Measurements from ENCODE around the gene LIN52.

Gene LIN52

DNA sequence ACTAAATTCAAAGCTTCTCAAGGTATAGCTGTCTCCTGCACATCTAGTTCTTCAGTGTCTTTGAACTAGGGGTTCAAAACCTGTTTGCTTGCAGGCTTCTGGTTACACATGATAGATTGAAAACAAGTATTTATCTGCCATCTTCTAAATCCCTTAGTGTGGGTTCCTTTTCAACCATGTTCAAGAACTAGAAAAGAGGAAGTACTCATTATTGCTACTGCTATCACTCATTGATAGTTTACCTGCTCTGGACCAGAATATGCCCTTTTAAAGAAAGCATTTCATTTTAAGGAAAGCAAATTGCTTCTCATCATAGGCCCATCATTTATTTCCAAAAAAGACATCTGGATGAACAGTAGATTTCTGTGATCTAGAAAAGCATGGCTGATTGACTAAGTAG, 117.4 kb downstream of the LIN52 start:
- H3K27me3 Mint-ChIP-seq: no peaks in the 10 kb centered on the region
- H3K36me3 Mint-ChIP-seq: peaks cover 15% of the 10 kb centered on the region
- H3K9me3 Mint-ChIP-seq: no peaks in the 10 kb centered on the region
- no peak overlapping the region for H3K27ac Mint-ChIP-seq
- H3K4me1 Mint-ChIP-seq: no peaks in the 10 kb centered on the region
- no peak overlapping the region for H3K4me3 Mint-ChIP-seq

DNA sequence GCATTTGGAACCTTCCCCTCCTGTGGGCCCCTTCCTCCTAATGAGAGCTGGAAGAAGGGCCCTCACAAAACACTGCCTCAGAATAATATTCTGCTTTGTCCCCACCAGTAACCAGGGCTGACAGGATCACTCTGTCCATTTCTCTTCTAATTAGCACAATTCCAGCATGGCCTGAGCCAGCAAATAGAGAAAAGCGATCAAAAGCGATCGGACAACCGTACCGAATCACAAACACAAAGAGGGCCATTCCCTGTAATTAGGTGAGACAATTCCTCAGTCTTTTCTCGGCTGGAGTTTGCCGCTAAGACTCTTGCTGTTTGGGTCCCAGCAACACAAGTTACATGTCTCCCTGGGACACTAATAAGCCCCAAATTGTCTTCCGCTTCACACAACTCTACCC, 118.9 kb downstream of the LIN52 start:
- H3K27me3 Mint-ChIP-seq: peaks cover 3% of the 10 kb centered on the region
- no peak overlapping the region for H3K27ac Mint-ChIP-seq
- H3K9me3 Mint-ChIP-seq: no peaks in the 10 kb centered on the region
- no peaks in the 10 kb centered on the region for H3K4me1 Mint-ChIP-seq
- peaks cover 13% of the 10 kb centered on the region for H3K36me3 Mint-ChIP-seq
- H3K4me3 Mint-ChIP-seq: no peak overlapping the region

GRCh38 chr14:74204491-74204890, 119.7 kb downstream of the LIN52 start:
- no peak overlapping the region for H3K4me3 Mint-ChIP-seq
- H3K36me3 Mint-ChIP-seq: peaks cover 10% of the 10 kb centered on the region
- peaks cover 3% of the 10 kb centered on the region for H3K27me3 Mint-ChIP-seq
- no peak overlapping the region for H3K27ac Mint-ChIP-seq
- no peaks in the 10 kb centered on the region for H3K9me3 Mint-ChIP-seq
- no peaks in the 10 kb centered on the region for H3K4me1 Mint-ChIP-seq

- peaks cover 4% of the 10 kb centered on the region for H3K36me3 Mint-ChIP-seq
- no peaks in the 10 kb centered on the region for H3K4me1 Mint-ChIP-seq
- H3K9me3 Mint-ChIP-seq: no peaks in the 10 kb centered on the region
- H3K27ac Mint-ChIP-seq: no peak overlapping the region
- H3K4me3 Mint-ChIP-seq: no peak overlapping the region
- peaks cover 3% of the 10 kb centered on the region for H3K27me3 Mint-ChIP-seq
Observed at GRCh38 chr14:74205882-74206281, 121.1 kb downstream of the LIN52 start.

- no peaks in the 10 kb centered on the region for H3K9me3 Mint-ChIP-seq
- peaks cover 3% of the 10 kb centered on the region for H3K27me3 Mint-ChIP-seq
- no peak overlapping the region for H3K4me3 Mint-ChIP-seq
- no peak overlapping the region for H3K27ac Mint-ChIP-seq
- no peaks in the 10 kb centered on the region for H3K4me1 Mint-ChIP-seq
- H3K36me3 Mint-ChIP-seq: no peaks in the 10 kb centered on the region
Observed at GRCh38 chr14:74207943-74208342, 123.2 kb downstream of the LIN52 start.

- peaks cover 3% of the 10 kb centered on the region for H3K27me3 Mint-ChIP-seq
Observed at GRCh38 chr14:74208642-74209041, 123.9 kb downstream of the LIN52 start.

GRCh38 chr14:74211945-74212580, 127.3 kb downstream of the LIN52 start:
- H3K4me3 Mint-ChIP-seq: no peak overlapping the region
- H3K27me3 Mint-ChIP-seq: peaks cover 3% of the 10 kb centered on the region
- H3K4me1 Mint-ChIP-seq: no peaks in the 10 kb centered on the region
- H3K36me3 Mint-ChIP-seq: no peaks in the 10 kb centered on the region
- no peak overlapping the region for H3K27ac Mint-ChIP-seq
- H3K9me3 Mint-ChIP-seq: no peaks in the 10 kb centered on the region

More at GRCh38 chr14:74208642-74209041, 123.9 kb downstream of the LIN52 start:
- Mint-ChIP-seq H3K4me1 (no peaks in the 10 kb centered on the region), H3K9me3 (no peaks in the 10 kb centered on the region), H3K27ac (no peak overlapping the region), H3K36me3 (no peaks in the 10 kb centered on the region), H3K4me3 (no peak overlapping the region)

DNA sequence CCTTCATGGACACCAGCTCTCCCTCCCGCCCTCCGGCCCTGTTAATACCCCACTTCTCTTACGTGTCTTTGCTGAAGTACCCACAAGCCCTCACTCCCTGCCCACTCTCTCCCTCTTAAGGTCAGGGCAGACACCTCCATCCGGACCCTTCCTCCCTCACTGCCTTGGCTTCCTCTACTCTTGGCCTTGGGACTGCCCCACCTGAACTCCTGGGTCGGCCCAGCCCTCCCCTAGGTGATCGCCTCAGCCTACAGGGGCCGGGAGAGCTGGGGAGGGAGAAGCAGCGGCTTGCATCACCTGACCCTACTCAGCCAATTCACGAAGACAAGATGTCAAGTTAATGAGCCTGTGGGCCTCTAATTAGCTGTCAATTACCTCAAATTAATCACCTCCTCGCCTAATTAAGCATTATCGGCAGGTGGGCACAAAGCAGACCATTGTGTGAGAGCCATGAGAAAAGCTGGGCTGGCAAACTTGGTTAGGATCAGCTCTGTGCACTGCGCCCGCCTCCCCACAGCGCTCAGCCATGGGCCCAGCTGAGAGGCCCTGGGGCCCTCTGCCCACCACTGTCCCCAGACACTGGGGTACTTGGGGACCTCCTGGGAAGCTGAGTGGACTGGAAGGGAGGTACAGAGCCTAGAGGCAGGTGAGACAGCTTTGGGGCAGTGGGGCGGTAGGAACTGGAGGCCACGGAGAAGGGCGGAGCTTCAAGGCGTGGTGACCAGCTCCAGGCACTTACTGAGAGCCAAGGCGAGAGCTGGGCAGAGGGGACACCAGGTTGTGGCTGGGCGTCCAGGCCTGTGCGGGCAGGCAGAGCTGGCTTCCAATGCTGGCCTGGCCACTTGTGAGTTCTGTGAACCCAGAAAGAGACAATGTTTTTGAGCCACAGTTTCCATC, 129.4 kb downstream of the LIN52 start:
- no peaks in the 10 kb centered on the region for H3K36me3 Mint-ChIP-seq
- no peaks in the 10 kb centered on the region for H3K4me1 Mint-ChIP-seq
- no peak overlapping the region for H3K27ac Mint-ChIP-seq
- no peaks in the 10 kb centered on the region for H3K9me3 Mint-ChIP-seq
- H3K4me3 Mint-ChIP-seq: no peak overlapping the region
- peaks cover 4% of the 10 kb centered on the region for H3K27me3 Mint-ChIP-seq

DNA sequence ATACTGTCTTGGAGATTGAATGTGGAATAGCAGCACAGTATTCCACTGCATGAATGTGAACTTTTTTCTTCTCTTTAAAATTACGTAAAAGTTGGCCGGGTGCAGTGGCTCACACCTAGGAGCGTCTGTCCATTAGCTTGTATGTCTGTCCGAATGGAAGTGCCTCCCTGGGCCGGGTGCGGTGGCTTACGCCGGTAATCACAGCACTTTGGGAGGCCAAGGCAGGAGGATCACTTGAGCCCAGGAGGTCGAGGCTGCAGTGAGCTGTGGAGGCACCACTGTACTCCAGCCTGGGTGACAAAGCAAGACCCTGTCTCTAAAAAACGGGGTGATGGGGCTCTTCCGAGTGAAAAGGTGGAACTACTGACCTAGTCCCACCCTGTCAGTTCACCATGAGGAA, 131.9 kb downstream of the LIN52 start:
- no peak overlapping the region for H3K4me3 Mint-ChIP-seq
- H3K9me3 Mint-ChIP-seq: no peaks in the 10 kb centered on the region
- no peaks in the 10 kb centered on the region for H3K4me1 Mint-ChIP-seq
- H3K27me3 Mint-ChIP-seq: peaks cover 4% of the 10 kb centered on the region
- no peak overlapping the region for H3K27ac Mint-ChIP-seq
- H3K36me3 Mint-ChIP-seq: no peaks in the 10 kb centered on the region

DNA sequence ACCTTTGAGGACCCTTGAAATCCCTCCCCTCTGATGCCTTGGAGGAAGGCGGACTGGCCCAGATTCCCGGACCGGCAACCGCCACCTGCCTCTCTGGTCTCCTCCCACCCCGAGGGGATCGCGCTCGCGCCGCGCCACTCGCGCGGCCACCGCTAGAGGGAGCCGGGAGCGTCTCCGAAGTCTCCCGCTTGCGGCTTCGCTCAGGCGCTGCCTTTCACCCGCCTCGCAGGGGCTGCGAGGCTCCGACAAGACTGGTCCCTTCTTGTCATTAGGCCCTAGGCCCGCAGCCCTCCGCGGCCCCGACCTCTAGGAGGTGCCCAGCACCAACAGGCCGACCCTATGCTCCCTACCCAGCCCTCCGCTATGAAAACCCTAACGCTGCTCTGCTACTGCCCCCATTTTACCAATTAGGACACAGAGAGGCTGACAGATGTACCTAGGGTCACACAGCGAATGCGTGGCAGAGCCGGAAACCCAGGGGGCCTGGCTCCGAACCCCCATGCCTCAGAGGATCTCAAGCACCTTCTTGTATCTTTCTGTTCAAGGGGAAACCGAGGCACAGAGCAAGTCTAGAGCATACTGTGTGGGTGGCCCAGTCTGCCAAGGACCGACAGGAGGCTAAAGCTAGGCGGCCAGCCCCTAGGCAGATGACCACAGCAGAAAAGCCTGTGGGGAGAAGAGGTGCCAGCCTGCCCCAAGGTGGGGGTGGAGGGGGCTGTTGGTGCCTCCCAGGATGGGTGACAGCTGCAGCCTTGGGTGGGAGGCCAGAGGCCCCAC, 133.1 kb downstream of the LIN52 start:
- H3K4me3 Mint-ChIP-seq: peak overlapping the region; percentile 44
- H3K27ac Mint-ChIP-seq: no peak overlapping the region
- H3K9me3 Mint-ChIP-seq: no peaks in the 10 kb centered on the region
- H3K36me3 Mint-ChIP-seq: no peaks in the 10 kb centered on the region
- no peaks in the 10 kb centered on the region for H3K4me1 Mint-ChIP-seq
- H3K27me3 Mint-ChIP-seq: peaks cover 4% of the 10 kb centered on the region

GRCh38 chr14:74218462-74218861, 133.7 kb downstream of the LIN52 start:
- Mint-ChIP-seq H3K36me3 (no peaks in the 10 kb centered on the region), H3K27me3 (peaks cover 4% of the 10 kb centered on the region), H3K9me3 (no peaks in the 10 kb centered on the region), H3K27ac (no peak overlapping the region), H3K4me1 (no peaks in the 10 kb centered on the region), H3K4me3 (no peak overlapping the region)

DNA sequence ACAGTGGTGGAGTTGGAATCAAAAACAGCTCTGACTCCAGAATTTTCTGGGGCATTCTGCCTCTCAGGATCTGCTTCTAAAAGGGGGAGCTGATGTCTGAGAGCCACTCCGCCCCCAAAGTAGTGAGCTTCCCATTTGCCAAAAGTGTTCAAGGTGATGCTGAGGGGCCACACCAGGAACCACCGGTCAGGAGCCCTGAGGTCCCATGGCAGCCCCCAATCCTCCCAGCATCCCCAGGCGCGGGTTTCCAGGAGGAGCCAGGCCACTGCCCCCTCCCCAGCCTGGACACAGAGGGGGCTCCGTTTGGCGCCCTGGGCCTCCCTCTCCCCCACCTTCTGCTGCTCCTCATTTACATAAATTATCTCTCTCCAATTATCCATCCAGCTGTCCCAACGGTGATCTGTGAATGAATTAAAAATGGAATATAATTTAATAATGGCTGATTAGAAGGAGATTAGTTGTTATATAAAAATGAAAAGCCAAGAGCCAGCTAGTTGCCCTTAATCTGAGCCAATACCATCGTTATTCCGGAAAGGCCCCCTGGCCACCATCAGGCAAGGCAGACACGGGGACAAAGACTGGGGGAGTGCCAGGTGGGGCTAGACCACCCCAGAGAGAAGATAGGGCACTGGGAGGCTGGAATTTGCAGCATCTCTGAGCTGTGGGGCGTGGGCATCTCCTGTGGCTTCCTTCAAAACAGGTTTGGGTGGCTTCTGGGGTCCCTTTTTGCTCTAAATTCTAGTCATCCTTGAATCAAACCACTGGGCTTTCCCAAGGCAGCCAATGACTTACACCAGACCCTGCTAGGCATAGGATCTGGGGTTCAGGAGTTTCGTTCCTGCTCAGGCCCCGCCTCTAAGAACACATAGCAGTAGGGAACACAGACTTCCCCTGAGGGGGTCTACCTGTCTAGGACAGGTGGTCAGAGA, 134.8 kb downstream of the LIN52 start:
- no peaks in the 10 kb centered on the region for H3K9me3 Mint-ChIP-seq
- no peaks in the 10 kb centered on the region for H3K4me1 Mint-ChIP-seq
- peaks cover 5% of the 10 kb centered on the region for H3K27me3 Mint-ChIP-seq
- H3K4me3 Mint-ChIP-seq: no peak overlapping the region
- no peak overlapping the region for H3K27ac Mint-ChIP-seq
- H3K36me3 Mint-ChIP-seq: no peaks in the 10 kb centered on the region

GRCh38 chr14:74220991-74221390, 136.2 kb downstream of the LIN52 start:
- Mint-ChIP-seq H3K36me3 (no peaks in the 10 kb centered on the region), H3K4me1 (no peaks in the 10 kb centered on the region), H3K4me3 (no peak overlapping the region), H3K27me3 (peaks cover 5% of the 10 kb centered on the region), H3K27ac (no peak overlapping the region), H3K9me3 (no peaks in the 10 kb centered on the region)

DNA sequence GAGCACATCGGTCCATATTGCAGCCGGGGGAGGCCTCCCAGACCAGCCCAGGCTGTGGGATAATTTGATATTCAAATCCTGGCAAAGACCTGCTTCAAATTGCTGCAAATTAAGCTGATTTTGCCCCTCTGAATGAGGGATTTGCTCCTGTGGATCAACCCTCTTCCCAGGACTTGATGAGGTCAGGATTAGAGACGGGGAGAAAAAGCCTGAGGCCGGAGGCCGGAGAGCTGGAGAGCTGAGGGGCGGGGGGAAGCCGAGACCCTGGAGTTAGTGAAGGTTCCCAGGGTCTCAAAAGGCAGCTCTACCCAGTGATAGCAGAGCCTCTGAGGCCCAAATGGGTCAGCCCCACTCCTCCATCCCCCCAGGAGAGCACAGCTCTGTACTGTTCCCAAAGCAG, 137.0 kb downstream of the LIN52 start:
- Mint-ChIP-seq H3K27ac (no peak overlapping the region), H3K4me1 (no peaks in the 10 kb centered on the region), H3K27me3 (peaks cover 5% of the 10 kb centered on the region), H3K36me3 (no peaks in the 10 kb centered on the region), H3K9me3 (no peaks in the 10 kb centered on the region), H3K4me3 (no peak overlapping the region)

- Mint-ChIP-seq H3K27me3 (peaks cover 7% of the 10 kb centered on the region), H3K9me3 (no peaks in the 10 kb centered on the region), H3K27ac (no peak overlapping the region), H3K4me3 (no peak overlapping the region), H3K36me3 (no peaks in the 10 kb centered on the region), H3K4me1 (no peaks in the 10 kb centered on the region)
Observed at GRCh38 chr14:74223016-74223415, 138.3 kb downstream of the LIN52 start.

Data from activated naive CD4-positive, alpha-beta T cell treated with anti-CD3 and anti-CD28 coated beads, Interleukin-2, amount 50 U/mL, for 24 hours (primary cell).